GM23338 (cell line): Measurements from ENCODE around the gene GC. TPM values are rescaled to one million over a fixed set of nuclear protein-coding genes. Genes with fewer than 3 reads are reported as not detected.

Experiments used
- ATAC-seq: fragments of 200-7000 bp; cut with Tn5 transposase; 3 replicates; pipeline ENCODE4 v1.9.1; 2020
- DNase-seq: peaks from one replicate; pipeline ENCODE4 v3.0.0-alpha.2; 2015; ENCODE audit warnings: low spot score
- H2AFZ ChIP-seq: fragments of 200-600 bp; sonication (generic); 2 replicates; pipeline ENCODE4 v1.8.0; 2016; ENCODE audit warnings: antibody characterized with exemption, mild to moderate bottlenecking, moderate library complexity
- H3F3A ChIP-seq: fragments of 200-600 bp; sonication (generic); replicated peaks from 2 replicates; pipeline ENCODE4 v1.8.0; 2017; ENCODE audit warnings: antibody characterized with exemption, mixed run types, low read depth
- H3K27ac ChIP-seq: fragments of 200-600 bp; sonication (generic); 2 replicates; pipeline ENCODE4 v1.6.1; 2016; ENCODE audit warnings: low read depth
- H3K27me3 ChIP-seq: fragments of 200-600 bp; sonication (generic); 2 replicates; pipeline ENCODE4 v1.8.0; 2016; ENCODE audit warnings: mild to moderate bottlenecking, mixed run types, moderate library complexity; ENCODE audit not compliant: insufficient read depth
- H3K36me3 ChIP-seq: fragments of 200-600 bp; sonication (generic); 2 replicates; pipeline ENCODE4 v1.8.0; 2016; ENCODE audit warnings: mild to moderate bottlenecking; ENCODE audit not compliant: insufficient read depth
- H3K4me1 ChIP-seq: fragments of 200-600 bp; sonication (generic); 2 replicates; pipeline ENCODE4 v1.8.0; 2016; ENCODE audit warnings: mild to moderate bottlenecking, moderate library complexity; ENCODE audit not compliant: insufficient read depth
- H3K4me2 ChIP-seq: fragments of 200-600 bp; sonication (generic); 2 replicates; pipeline ENCODE4 v1.7.1; 2017; ENCODE audit warnings: mixed run types
- H3K4me3 ChIP-seq: fragments of 200-600 bp; sonication (generic); 2 replicates; pipeline ENCODE4 v1.6.1; 2016; ENCODE audit warnings: mixed run types
- H3K79me2 ChIP-seq: fragments of 200-600 bp; sonication (generic); replicated peaks from 2 replicates; pipeline ENCODE4 v1.8.0; 2017; ENCODE audit warnings: mild to moderate bottlenecking; ENCODE audit not compliant: insufficient read depth
- H3K9me2 ChIP-seq: fragments of 200-600 bp; sonication (generic); 2 replicates; pipeline ENCODE4 v1.8.0; 2017; ENCODE audit not compliant: insufficient read depth
- H4K20me1 ChIP-seq: fragments of 200-600 bp; sonication (generic); replicated peaks from 2 replicates; pipeline ENCODE4 v1.8.0; 2017; ENCODE audit warnings: mild to moderate bottlenecking; ENCODE audit not compliant: insufficient read depth
- H3K27ac Mint-ChIP-seq: 2 replicates; pipeline ENCODE4 v1.8.0; 2020; ENCODE audit warnings: inconsistent platforms, mild to moderate bottlenecking, moderate library complexity, mixed read lengths
- H3K27me3 Mint-ChIP-seq: 3 replicates; pipeline ENCODE4 v1.8.0; 2022; ENCODE audit warnings: low read depth, mild to moderate bottlenecking, moderate library complexity, mixed read lengths, inconsistent platforms; ENCODE audit not compliant: insufficient read depth, poor library complexity
- H3K36me3 Mint-ChIP-seq: 3 replicates; pipeline ENCODE4 v1.8.0; 2021; ENCODE audit warnings: low read depth, mild to moderate bottlenecking, inconsistent platforms, moderate library complexity, mixed read lengths
- H3K4me1 Mint-ChIP-seq: 3 replicates; pipeline ENCODE4 v1.8.0; 2020; ENCODE audit warnings: mild to moderate bottlenecking, inconsistent platforms, mixed read lengths
- H3K4me3 Mint-ChIP-seq: 3 replicates; pipeline ENCODE4 v1.8.0; 2021; ENCODE audit warnings: moderate library complexity, mild to moderate bottlenecking, inconsistent platforms, mixed read lengths
- H3K9me3 Mint-ChIP-seq: 3 replicates; pipeline ENCODE4 v1.8.0; 2020; ENCODE audit warnings: moderate library complexity, mild to moderate bottlenecking, inconsistent platforms, mixed read lengths
- CREB1 ChIP-seq: fragments of 250-450 bp; sonication (Bioruptor Pico); IDR thresholded peaks from 2 replicates; pipeline ENCODE4 v1.5.0; 2020; ENCODE audit warnings: low read depth, mild to moderate bottlenecking, moderate library complexity
- EZH2 ChIP-seq: fragments of 200-600 bp; sonication (generic); IDR thresholded peaks from one replicate; pipeline ENCODE4 v1.8.0; 2017; ENCODE audit warnings: antibody characterized with exemption, mild to moderate bottlenecking, low read depth; ENCODE audit not compliant: unreplicated experiment
- NANOG ChIP-seq: IDR thresholded peaks from 2 replicates; pipeline ENCODE4 v1.6.1; 2016; ENCODE audit warnings: antibody characterized with exemption, borderline replicate concordance
- POLR2AphosphoS5 ChIP-seq: IDR thresholded peaks from 2 replicates; pipeline ENCODE4 v1.6.1; 2016; ENCODE audit warnings: antibody characterized with exemption, low read depth
- STAT1 ChIP-seq: IDR thresholded peaks from one replicate; pipeline ENCODE4 v1.6.1; 2016; ENCODE audit warnings: antibody characterized with exemption; ENCODE audit not compliant: unreplicated experiment
- ZNF331 ChIP-seq: fragments of 250-450 bp; sonication (Bioruptor Pico); IDR thresholded peaks from 2 replicates; pipeline ENCODE4 v1.5.0; 2020; ENCODE audit warnings: low read depth, mild to moderate bottlenecking, moderate library complexity
- ZNF462 ChIP-seq: fragments of 250-450 bp; sonication (Bioruptor Pico); IDR thresholded peaks from 2 replicates; pipeline ENCODE4 v1.5.0; 2020; ENCODE audit warnings: mild to moderate bottlenecking, moderate library complexity
- polyA plus RNA-seq: library from polyadenylated mRNA; unstranded; fragments of >200 nt; fragmentation: Nextera tagmentation; extraction: Ambion mirVana; gene quantifications from 2 replicates; pipeline ENCODE4 v1.2.1, GENCODE V29; 2016
- total RNA-seq: library from RNA; depleted of rRNA; stranded (reverse); fragments of >200 nt; shearing (Covaris generic); gene quantifications from 2 replicates; pipeline ENCODE4 v1.2.3, GENCODE V29; 2014

Gene GC
- total and polyA plus RNA-seq, 2 experiments from 2014 or later: 0.21 to 1.7 TPM

GRCh38 chr4:71828470-71828869 lies 44.6 kb upstream of the GC start:
- Mint-ChIP-seq H3K27me3 (peaks cover 3% of the 10 kb centered on the region), H3K27ac (peak overlapping the region; percentile 93)

GRCh38 chr4:71827826-71828225 lies 43.9 kb upstream of the GC start:
- Histone ChIP-seq H3K79me2 (no peaks in the 10 kb centered on the region), H2AFZ (no peak overlapping the region), H3K4me3 (peak overlapping the region; percentile 11; the same call in 1 of the 2 replicates), H3K36me3 (no peaks in the 10 kb centered on the region), H3K4me1 (peaks cover 36% of the 10 kb centered on the region), H3K27me3 (no peaks in the 10 kb centered on the region), H4K20me1 (no peaks in the 10 kb centered on the region), H3K4me2 (peak overlapping the region; percentile 31), H3K9me2 (0 out of 2 replicates have a peak, but pooled peaks cover 3% of the 10 kb centered on the region), H3F3A (no peaks in the 10 kb centered on the region), H3K27ac (peak overlapping the region; percentile 87)
- peak; percentile 86 for ATAC-seq
- peaks cover 25% of the 10 kb centered on the region for H3K36me3 Mint-ChIP-seq
- H3K27ac Mint-ChIP-seq: peak overlapping the region; percentile 93
- H3K27me3 Mint-ChIP-seq: peaks cover 3% of the 10 kb centered on the region
- H3K4me1 Mint-ChIP-seq: peaks cover 51% of the 10 kb centered on the region
- H3K9me3 Mint-ChIP-seq: peaks cover 2% of the 10 kb centered on the region; the same call in 1 of the 3 replicates
- peak overlapping the region; percentile 35 for H3K4me3 Mint-ChIP-seq
- no peak for TF ChIP-seq ZNF331
- peak; percentile 72; the same call in 1 of the 2 replicates for TF ChIP-seq NANOG
- TF ChIP-seq ZNF462 (CRISPR knock-in tag): peak; percentile 90
- DNase-seq: peak; percentile 67

More at GRCh38 chr4:71828470-71828869, 44.6 kb upstream of the GC start:
- Histone ChIP-seq H3K36me3 (no peaks in the 10 kb centered on the region), H3K4me2 (peak overlapping the region; percentile 31), H3K9me2 (0 out of 2 replicates have a peak, but pooled peaks cover 3% of the 10 kb centered on the region), H2AFZ (no peak overlapping the region), H3K27ac (peak overlapping the region; percentile 87), H3K4me1 (peaks cover 36% of the 10 kb centered on the region), H4K20me1 (no peaks in the 10 kb centered on the region), H3F3A (no peaks in the 10 kb centered on the region), H3K4me3 (peak overlapping the region; percentile 11; the same call in 1 of the 2 replicates), H3K27me3 (no peaks in the 10 kb centered on the region), H3K79me2 (no peaks in the 10 kb centered on the region)
- TF ChIP-seq POLR2AphosphoS5 (peak; percentile 14; the same call in 1 of the 2 replicates), EZH2 (no peak), NANOG (peak; percentile 94), STAT1 (no peak), CREB1 (CRISPR knock-in tag) (no peak)
- peak overlapping the region; percentile 35 for H3K4me3 Mint-ChIP-seq
- H3K9me3 Mint-ChIP-seq: peaks cover 2% of the 10 kb centered on the region; the same call in 1 of the 3 replicates
- ATAC-seq (peak; percentile 55), DNase-seq (peak; percentile 56)
- H3K4me1 Mint-ChIP-seq: peaks cover 52% of the 10 kb centered on the region
- H3K36me3 Mint-ChIP-seq: peaks cover 30% of the 10 kb centered on the region
